Measurements from ENCODE around the gene STARD5.

STARD5 gene

DNA sequence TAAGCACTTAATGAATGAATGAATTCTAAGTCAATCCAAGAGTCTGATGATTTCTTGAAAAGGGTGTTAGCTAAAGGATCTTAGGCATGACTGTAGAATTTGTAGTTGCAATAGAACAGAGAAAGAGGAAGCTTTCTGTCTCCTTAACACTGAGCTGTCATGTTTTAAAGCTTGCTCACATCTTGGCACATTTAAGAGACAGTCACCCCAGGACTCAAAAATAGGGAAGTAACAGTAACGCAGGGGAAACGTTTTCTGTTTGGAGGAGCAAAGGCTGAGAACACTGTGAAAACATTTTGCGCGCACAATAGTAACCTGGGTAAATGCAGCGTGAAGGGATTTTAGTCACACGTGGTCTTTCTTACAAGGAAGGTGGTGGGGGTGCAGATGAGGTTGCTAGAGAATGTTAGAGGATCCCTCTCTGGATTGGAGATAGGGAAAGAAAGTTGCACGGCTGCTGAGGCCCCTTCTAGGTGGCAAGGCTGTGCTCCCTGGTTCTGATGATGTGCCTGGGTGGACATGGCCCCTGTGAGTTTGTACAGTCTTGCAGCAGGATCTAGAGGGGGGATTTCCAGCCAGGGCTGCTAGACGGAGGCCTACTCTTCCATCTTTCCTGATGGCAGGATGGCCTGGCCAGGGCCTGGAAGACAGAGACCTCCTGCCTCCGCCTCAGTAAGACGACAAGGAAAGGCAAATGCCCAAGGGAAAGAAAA, 12.0 kb downstream of the STARD5 start:
- no peak for DNase-seq (ENCODE audit: low read depth in 2 of 2)

DNA sequence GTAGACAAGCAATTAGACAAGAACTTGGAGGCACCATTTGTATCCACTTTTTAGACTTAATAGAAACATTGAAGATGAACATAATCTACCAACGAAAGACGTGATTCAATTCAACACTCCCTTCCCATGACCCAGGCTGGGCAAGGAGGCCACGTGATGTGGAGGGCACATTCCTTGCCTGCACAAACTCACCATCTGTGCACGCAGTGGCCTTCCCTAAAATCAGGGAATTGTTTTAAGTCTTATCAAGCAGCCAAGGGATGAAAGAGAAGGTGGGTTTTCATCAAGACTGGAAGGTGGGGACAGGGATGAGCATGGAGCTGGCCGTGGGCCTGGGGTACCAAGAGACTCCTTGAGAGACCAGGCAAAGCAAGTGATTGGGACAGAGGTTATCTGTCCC, 13.5 kb downstream of the STARD5 start:
- DNase-seq (ENCODE audit: low read depth in 2 of 2) = no peak

DNA sequence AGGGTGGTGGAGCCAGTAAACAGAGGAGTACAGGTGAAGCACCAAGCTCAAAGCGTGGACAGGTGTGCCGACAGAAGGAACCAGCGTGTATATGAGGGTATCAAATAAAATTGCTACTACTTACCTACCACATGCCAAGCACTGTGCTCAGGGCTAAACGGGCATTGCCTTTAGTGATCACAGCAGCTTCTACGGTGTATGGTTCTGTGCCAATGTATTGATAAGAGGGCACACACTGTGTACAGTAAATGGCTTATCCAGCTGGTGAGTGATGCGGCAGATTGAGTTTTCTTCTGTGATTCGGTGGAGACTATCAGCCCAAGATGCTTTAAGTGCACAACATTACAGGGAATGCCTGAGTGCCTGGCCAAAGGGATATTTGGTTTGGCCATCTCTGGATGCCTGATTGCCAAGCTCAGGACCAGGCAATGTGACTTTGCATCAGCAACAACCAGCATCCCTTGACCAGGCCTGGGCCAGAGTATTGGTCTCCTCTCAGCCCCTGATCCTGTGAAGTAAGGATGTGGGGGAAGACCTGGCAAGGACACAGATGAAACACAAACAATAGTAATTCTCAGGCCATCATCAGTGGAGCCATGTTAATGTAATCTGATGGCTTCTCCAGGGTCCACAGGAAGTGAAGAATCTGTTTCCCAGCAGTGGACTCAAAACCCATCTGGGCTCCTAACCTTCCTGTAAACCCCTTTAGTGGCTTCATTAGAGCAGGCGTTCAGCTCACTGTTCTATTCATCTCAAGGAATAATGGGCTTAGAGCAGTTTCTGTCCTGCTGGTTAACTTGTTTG, 14.1 kb downstream of the STARD5 start:
- no peak for DNase-seq (ENCODE audit: low read depth in 2 of 2)

DNA sequence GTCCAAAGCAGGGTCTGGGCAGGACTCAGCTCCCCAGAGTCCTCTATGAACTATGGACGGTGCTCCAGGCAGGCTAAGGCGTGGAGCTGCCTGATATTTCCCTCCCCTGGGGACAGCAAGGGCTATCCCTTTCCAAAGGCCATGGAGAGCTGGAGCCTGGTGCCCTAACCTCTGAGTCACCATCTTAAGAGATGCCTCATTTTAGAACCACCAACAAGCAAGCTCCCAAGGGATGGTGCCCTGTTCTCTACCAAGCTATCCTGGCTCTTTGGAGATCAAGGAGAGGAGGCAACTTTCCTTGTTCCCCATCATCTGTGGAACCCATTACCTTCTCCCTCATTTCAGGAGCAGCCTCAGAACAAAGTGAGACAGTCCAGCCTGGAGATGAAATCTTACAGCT, 15.7 kb downstream of the STARD5 start:
- no peak for DNase-seq (ENCODE audit: low read depth in 2 of 2)

DNA sequence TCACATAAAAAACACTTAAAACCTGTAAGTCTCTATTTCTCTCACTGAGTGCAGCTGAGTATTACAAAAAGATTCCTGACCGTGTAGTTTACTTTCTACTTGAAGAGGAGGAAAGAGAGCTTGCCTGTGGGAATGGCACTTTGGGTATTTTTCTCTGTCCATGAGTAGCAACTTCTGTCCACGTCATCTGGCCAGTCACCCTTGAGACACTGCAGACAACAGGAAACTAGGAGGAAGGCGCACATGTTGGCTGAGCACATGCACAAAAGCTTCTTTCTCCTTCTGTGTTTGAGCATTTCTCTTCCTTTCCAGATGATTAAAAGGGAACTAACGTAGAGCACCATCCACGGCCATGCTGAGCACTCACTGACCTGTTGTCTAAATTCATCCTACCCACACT, 19.7 kb downstream of the STARD5 start:
- DNase-seq (ENCODE audit: low read depth in 2 of 2) = no peak

DNA sequence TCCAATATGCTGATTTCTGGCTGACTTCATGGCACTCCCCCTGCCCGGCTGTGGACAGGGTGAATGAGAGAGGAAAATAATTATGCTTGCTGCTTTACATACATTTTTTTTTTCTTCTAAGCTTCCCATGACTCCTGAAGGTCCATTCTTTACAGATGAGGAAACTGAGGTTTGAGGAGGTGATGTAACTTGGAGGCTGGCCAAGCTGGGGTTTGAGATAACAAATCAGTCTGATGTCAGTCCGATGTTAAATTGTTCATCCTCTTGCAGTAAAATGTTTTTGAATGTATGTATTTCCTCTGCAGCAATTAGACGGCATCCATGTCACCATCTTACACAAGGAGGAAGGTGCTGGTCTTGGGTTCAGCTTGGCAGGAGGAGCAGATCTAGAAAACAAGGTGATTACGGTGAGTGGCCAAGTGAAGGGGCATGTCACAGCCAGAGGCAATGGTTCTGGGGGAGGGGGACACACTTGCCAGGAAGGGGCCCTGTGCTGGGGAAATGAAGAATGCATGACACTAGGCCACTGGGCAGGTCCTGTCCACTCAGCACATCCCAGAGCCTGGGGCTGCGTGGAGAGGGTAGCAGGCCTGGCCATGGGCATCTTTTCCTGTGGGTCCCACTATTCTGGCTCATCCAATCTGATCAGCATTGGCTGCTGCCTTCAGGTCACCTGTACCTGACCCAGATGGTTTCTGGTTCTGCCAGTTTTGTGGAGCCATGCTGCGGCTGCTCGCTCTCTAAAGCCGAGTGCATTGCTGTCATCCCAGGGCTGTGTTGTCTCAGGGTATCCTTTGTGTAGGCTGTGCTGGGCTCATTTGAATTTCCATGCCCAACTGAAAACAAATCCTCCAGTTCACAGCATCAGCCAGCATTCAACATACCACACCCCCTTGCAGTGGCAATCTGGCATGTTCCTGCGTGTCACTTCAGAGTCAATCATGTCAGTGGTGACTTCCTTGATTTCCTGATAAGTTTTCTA, 20.4 kb downstream of the STARD5 start:
- no peak for DNase-seq (ENCODE audit: low read depth in 2 of 2)

DNA sequence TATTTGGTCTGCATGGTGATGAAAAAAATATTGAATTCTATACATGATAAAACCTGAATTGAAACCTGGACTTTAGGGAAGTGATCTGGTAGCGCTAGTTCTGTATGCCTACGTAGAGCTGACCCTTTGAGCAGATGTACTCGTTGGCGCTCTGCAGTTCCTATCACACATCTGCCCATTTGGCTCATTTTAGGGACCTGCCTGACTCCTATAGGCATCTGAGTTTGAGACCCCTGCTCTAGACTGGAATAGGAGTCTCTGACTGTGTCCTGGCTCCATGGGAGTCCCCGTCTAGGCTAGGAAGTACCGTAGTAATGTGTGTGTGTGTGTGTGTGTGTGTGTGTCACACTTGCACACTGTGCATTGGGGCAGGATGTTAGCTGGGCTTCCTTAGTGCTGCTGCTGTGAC, 21.2 kb downstream of the STARD5 start:
- DNase-seq (ENCODE audit: low read depth in 2 of 2) = no peak

DNA sequence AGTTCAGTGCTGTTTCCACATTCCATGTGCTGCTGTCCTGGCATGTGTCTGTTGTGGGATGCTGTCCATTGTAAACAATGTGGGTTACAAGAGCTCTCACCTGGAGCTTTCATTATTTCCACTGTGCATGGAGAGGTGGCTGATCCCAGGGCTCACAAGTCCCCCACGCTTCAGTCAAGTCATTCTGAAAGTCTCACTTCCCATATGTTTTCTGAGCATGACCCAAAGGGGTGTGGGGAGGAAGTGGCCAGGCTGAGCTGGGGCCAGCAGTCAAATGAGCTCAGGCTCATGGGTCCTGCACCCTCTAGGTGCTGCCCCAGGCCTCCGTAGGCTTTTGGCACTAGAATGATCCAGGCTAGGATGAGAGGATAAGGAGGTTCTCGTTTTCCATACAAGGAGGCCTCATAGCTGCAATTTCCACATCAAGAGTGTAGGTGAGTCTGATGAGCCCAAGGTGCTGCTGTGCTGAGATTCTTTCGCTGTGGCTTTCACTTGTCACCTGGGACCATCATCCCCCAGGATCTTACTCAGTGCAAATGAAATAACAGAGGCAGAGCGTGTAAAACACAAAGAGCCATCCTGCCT, 22.0 kb downstream of the STARD5 start:
- DNase-seq (ENCODE audit: low read depth in 2 of 2) = no peak

DNA sequence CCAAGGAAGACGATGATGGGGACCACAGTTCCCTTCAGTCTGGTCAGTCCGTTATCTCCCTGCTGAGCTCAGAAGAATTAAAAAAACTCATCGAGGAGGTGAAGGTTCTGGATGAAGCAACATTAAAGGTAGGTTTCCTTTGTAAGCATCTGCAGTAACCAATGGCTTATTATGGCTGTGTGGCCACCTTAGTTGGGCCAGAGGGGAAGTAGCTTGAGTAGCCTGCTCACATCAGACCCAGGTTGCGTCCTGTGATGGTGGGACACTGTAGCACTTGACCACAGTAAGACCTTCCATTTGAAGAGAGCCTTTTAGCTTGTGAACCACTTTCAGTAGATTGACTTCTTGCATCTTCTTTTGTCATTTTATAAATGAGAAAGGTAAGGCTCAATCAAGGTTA, 22.6 kb downstream of the STARD5 start:
- DNase-seq (ENCODE audit: low read depth in 2 of 2) = no peak

DNA sequence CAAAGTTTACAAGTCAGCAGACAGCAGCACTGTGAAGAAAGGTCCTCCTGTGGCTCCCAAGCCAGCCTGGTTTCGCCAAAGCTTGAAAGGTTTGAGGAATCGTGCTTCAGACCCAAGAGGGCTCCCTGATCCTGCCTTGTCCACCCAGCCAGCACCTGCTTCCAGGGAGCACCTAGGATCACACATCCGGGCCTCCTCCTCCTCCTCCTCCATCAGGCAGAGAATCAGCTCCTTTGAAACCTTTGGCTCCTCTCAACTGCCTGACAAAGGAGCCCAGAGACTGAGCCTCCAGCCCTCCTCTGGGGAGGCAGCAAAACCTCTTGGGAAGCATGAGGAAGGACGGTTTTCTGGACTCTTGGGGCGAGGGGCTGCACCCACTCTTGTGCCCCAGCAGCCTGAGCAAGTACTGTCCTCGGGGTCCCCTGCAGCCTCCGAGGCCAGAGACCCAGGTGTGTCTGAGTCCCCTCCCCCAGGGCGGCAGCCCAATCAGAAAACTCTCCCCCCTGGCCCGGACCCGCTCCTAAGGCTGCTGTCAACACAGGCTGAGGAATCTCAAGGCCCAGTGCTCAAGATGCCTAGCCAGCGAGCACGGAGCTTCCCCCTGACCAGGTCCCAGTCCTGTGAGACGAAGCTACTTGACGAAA, 24.2 kb downstream of the STARD5 start:
- DNase-seq (ENCODE audit: low read depth in 2 of 2) = no peak

DNA sequence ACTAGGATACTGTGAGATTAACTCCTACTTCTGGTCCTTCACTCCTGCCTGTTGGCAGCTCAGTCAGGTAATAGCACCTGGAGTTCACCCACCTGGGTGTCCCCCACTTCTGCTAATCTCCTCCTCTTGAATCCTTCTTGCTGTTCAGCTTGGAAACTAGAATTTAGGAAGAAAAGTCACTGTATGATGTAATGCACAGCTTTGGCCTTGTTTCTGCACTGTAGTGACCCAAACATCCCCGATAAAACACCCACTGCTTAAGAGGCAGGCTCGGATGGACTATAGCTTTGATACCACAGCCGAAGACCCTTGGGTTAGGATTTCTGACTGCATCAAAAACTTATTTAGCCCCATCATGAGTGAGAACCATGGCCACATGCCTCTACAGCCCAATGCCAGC, 24.8 kb downstream of the STARD5 start:
- no peak for DNase-seq (ENCODE audit: low read depth in 2 of 2)

DNA sequence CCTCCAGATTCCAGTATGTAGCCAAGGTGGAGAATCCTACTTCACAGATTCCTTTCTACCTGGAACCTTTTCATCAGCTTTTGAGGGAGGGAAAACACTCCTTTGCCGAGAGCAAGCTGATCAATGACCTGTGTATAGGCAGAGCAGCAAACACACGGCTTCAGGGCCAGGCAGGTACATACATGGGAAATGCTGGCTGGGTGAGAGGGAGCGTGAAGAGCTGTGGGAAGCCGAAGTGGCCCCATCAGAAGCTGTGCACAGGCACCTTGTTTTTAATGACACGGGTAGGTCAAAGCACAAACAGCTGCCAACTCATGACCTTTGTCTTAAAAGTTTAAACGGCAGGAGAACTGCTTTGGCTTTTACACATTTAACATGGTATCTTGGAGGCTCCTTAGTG, 25.3 kb downstream of the STARD5 start:
- DNase-seq (ENCODE audit: low read depth in 2 of 2) = no peak

DNA sequence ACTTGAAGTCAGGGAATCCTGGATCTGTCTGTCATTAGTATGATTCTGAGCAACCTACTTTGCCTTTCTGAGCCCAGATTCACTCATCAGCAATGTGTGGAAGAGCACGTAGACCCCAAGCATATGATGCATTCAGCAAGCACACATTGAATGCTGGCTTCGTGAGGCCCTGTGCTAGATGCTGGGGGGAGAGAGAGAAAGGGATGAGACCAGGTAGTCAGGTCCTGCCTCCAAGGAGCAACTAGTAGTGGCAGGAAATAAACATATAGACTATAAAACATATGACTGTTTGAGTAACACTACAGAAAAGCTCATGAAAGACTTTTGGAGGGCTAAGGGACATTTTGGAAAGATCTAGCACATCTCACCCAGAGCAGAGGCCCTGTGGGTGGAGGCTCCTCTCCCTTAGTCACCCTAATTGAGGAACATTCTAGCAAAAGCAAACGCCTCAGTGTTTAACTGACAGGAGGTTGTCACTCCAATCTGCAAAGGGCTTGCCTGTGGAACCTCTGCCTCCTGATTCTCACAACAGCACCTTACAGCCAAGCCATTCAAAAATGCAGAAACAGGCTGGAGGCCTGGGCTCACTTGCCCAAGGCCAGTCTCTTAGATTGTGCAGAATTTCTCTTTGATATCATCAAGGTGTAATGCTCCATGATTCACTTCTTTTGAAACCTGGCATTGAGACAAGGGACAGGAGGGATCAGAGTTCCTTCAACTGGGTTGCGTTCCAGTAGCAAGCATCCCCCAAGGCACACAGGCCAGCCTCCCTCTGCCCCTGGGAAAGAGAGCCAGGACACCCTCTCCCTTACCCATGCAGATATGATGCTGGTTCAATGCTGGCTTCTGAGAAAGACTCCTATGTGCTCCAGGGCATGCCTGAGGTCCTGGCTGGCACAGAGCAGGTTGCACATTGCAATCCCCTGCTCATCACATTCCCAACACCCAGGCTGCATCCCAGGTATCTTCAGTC, 26.1 kb downstream of the STARD5 start:
- no peak for DNase-seq (ENCODE audit: low read depth in 2 of 2)

DNA sequence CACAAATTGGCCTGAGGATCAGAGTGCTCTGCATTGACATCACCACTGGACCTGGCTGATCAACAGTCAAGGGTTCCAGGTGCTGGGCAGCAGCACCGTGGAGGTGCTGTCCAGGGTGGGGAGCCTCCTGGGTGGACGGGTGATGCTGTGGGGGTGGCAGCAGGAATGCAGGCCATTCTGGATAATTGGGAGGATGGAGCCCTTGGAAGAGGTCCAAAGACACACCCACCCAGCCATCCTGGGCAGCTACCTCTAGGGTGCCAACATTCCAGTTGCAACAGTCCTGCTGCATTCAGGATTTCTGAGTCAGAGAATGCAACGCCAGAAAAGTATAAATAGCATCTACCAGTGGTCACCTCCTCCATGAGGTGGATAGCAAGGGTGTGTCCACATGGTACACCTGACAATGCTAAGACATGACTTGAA, 26.8 kb downstream of the STARD5 start:
- no peak for DNase-seq (ENCODE audit: low read depth in 2 of 2)

DNA sequence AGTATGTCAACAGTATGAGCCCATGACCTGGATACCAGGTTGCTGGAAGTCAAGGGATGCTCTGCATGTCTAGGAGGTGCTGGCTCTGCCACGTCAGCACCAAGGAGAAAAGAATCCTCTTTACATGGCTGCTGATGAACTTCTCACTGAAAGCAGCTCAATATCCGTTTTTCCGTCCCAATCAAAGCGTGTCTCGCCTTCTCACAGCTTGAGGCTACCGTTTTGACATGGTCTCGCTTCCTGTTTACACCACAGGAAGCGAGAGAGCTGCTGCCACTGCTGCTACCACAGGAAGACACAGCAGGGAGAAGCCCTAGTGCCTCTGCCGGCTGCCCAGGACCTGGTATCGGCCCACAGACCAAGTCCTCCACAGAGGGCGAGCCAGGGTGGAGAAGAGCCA, 27.3 kb downstream of the STARD5 start:
- peak; percentile 43 to 53 for DNase-seq (ENCODE audit: low read depth in 2 of 2)

DNA sequence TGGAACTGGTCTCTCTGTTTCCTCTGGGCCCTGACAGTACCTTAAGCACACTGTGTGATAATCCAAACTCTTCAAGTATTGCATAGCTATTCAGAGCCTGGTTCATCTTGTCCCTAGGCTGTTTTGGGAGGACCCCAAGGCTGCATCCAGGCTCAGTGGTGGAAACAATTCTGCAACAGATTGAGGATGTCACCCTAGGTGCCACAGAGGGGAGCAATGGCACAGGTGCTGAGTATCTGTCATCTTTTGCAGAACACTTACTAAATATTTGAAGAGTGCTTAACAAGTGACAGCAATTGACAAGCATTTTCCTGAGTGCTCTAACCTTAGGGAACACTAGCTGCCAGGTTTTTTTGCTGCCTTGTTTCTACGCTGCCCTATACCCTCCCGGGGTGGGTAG, 27.8 kb downstream of the STARD5 start:
- DNase-seq (ENCODE audit: low read depth in 2 of 2) = no peak

DNA sequence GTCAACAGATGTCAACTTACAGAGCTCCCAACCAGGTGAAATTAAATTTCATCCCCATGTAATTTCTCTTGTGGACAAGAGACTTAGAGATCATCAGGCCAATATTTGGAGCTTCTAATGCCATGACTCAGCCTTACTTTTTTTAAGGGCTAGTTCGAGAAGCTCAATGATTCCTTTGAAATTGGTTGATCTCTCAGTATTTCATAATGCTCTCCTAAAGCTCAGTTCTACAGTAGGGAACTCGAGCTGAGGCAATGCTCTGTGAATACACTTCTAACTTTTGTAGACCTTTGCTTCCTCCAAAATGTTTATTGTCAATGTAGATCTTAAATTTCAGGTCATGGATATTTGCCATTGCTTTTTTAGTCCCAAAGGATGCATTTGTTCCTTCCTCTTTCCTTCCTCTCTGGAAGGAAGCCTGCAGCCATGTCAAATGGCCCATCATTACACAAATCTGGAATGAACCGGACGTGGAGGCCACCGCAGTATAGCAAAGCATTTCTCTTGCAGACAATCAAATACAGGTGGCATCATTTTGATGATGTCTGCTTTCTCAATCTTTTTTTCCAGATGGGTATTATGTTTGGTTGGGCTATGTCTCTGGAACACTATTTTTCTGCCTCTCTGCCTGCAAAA, 28.3 kb downstream of the STARD5 start:
- DNase-seq (ENCODE audit: low read depth in 2 of 2) = no peak

DNA sequence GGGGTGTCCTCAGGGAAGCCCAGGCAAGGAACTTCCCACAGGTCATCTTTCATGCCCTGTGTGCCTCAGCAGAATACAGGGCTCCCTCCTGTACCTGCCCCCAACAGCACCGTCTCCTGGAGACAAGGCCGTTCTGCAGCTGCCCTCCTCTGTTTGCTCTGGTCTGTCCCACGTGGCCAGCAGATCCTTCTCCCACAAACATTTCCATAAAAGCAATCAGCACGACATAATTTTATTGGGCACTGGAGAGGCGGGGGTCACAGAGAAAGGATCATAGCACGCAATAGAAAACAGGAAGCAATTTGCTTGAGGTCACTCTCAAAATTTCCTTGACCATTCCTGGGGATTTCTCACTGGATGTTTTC, 29.4 kb downstream of the STARD5 start:
- no peak for DNase-seq (ENCODE audit: low read depth in 2 of 2)

DNA sequence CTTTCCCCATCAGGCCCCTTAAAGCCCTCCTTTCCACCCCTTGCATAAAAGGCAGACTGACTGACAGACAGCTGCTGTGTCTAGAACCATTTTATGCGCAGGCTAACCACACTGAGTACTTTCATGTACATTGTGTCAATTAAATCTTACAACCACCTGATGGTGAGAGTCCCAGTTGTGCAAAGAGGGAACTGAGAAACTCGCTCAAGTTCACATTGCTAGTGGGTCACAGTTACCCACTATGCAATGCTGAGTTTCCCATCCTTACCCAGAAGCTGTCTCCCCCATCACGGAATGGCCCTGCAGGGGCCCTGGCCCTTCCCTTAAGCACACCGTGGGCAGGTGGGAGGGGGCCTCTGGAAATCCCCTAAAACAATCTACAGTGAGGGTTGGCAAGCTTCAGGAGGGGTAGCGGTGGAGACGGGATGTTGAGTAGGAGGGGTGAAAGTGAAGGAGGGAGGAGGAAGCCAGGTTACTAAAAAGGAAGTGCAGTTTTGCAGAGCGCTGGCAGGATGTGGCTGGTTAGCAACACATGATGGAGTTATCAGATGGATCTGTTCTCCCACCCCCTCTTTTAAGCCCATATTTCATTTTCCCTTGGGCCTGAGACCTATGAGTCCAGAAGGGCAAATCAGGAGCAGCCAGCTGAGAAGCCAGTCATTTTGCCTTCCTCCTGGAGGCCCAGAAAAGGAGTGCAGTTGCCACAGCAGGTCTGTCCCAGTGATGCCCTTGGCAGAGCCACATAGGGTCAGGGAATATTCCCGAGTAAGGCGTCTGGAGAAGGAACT, 30.0 kb downstream of the STARD5 start:
- peak; percentile 41 to 43 for DNase-seq (ENCODE audit: low read depth in 2 of 2)

Measured in stimulated activated CD8-positive, alpha-beta memory T cell treated with anti-CD3 and anti-CD28 coated beads, Interleukin-2, amount 100 ng/mL, for 1 hour (primary cell).